ENCODE measurements around the gene TUFT1. TPM values are rescaled to one million over a fixed set of nuclear protein-coding genes. Genes with fewer than 3 reads are reported as not detected.

The TUFT1 gene
- total RNA-seq, 2 donors from 2014 or later, result 4.9 to 10.7 TPM

GRCh38 chr1:151568626-151569088 lies 28.5 kb downstream of the TUFT1 start:
- no peak overlapping the region for H3K4me3 ChIP-seq
- no peaks in the 10 kb centered on the region for H3K4me1 ChIP-seq (ENCODE audit: control insufficient read depth in 1 of 2, low read depth in 2 of 2)
- no peaks in the 10 kb centered on the region for H3K27me3 ChIP-seq (replicated peaks; ENCODE audit: insufficient read depth)
- DNase-seq (ENCODE audit: low spot score) (no peak), ATAC-seq (ENCODE audit: insufficient number of reproducible peaks, low FRiP score, low read depth) (no peak)
- no peak overlapping the region for H3K27ac ChIP-seq
- H3K36me3 ChIP-seq, result peaks cover 6% of the 10 kb centered on the region
- no peak for TF ChIP-seq CTCF (IDR thresholded peaks at IDR 0.05)
- H3K9me3 ChIP-seq, result no peaks in the 10 kb centered on the region

GRCh38 chr1:151570819-151571218 lies 30.7 kb downstream of the TUFT1 start:
- Histone ChIP-seq H3K27me3 (replicated peaks; ENCODE audit: insufficient read depth) (no peaks in the 10 kb centered on the region), H3K36me3 (peaks cover 3% of the 10 kb centered on the region), H3K27ac (no peak overlapping the region), H3K4me1 (ENCODE audit: control insufficient read depth in 1 of 2, low read depth in 2 of 2) (no peaks in the 10 kb centered on the region), H3K4me3 (no peak overlapping the region), H3K9me3 (no peaks in the 10 kb centered on the region)
- TF ChIP-seq CTCF (IDR thresholded peaks at IDR 0.05), result no peak
- DNase-seq (ENCODE audit: low spot score) (no peak), ATAC-seq (ENCODE audit: insufficient number of reproducible peaks, low FRiP score, low read depth) (no peak)

DNA sequence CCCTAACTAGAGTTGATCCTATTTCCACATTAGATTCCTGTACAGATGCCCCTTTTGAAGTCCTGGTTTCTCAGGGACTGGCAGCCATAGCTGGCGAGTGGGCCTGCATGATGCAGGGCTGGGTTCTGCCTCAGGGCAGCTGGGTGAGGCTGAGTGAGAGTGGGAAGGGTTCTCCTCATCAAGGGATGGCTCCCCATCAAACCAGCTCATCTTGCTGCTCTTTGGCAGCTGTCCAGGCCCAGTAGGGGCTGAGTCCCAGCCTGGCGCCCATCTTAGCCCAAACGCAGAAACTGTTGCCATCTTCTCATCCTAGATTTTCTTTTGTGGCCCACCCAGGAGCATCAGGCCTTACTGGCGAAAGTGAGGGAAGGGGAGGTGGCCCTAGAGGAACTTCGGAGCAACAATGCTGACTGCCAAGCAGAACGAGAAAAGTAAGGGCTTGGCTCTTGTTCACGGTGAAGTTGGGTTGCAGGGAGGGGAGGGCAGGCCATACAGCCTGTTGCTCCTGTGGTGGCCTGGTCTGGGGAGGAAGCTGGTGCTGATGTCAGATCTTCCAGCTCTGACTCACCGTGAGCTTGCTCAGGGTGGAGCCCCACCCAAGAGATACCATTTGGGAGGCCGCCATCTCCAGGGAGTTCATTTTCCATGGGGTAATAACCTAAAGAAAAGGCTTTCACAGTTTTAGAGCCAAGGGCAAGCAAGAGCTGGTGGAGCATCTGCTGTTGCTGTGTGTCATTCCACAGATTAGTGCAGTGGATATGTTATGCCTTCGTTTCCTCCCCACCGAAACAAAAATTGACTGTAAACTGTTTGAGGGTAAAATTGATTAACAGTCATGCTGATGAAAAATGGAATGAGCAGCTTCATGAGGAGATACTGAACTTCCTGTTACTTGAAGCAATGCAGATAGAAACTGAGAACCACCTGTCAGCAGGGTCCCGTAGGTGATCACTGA lies 34.7 kb downstream of the TUFT1 start:
- Histone ChIP-seq H3K27ac (no peak overlapping the region), H3K9me3 (no peaks in the 10 kb centered on the region), H3K27me3 (replicated peaks; ENCODE audit: insufficient read depth) (no peaks in the 10 kb centered on the region), H3K36me3 (peaks cover 17% of the 10 kb centered on the region), H3K4me3 (no peak overlapping the region), H3K4me1 (ENCODE audit: control insufficient read depth in 1 of 2, low read depth in 2 of 2) (no peaks in the 10 kb centered on the region)
- DNase-seq (ENCODE audit: low spot score) (no peak), ATAC-seq (ENCODE audit: insufficient number of reproducible peaks, low FRiP score, low read depth) (no peak)
- no peak for TF ChIP-seq CTCF (IDR thresholded peaks at IDR 0.05)

GRCh38 chr1:151577173-151577572 lies 37.1 kb downstream of the TUFT1 start:
- Histone ChIP-seq H3K9me3 (no peaks in the 10 kb centered on the region), H3K36me3 (peaks cover 27% of the 10 kb centered on the region), H3K27ac (no peak overlapping the region), H3K4me1 (ENCODE audit: control insufficient read depth in 1 of 2, low read depth in 2 of 2) (no peaks in the 10 kb centered on the region), H3K4me3 (no peak overlapping the region), H3K27me3 (replicated peaks; ENCODE audit: insufficient read depth) (no peaks in the 10 kb centered on the region)
- no peak for TF ChIP-seq CTCF (IDR thresholded peaks at IDR 0.05)
- DNase-seq (ENCODE audit: low spot score), result no peak
- no peak for ATAC-seq (ENCODE audit: insufficient number of reproducible peaks, low FRiP score, low read depth)

GRCh38 chr1:151578941-151579340 lies 38.8 kb downstream of the TUFT1 start:
- no peak for ATAC-seq (ENCODE audit: insufficient number of reproducible peaks, low FRiP score, low read depth)
- Histone ChIP-seq H3K4me3 (no peak overlapping the region), H3K27me3 (replicated peaks; ENCODE audit: insufficient read depth) (no peaks in the 10 kb centered on the region), H3K4me1 (ENCODE audit: control insufficient read depth in 1 of 2, low read depth in 2 of 2) (no peaks in the 10 kb centered on the region), H3K27ac (no peak overlapping the region), H3K36me3 (peaks cover 27% of the 10 kb centered on the region), H3K9me3 (no peaks in the 10 kb centered on the region)
- TF ChIP-seq CTCF (IDR thresholded peaks at IDR 0.05), result no peak
- DNase-seq (ENCODE audit: low spot score), result no peak

All from thoracic aorta (tissue), 2 donors.